Activated CD4-positive, alpha-beta T cell treated with anti-CD3 and anti-CD28 coated beads for 1 hour (primary cell): ENCODE results near the gene ARMH1.
"Not testable (repeated sequence)": the region's sequence is repeated elsewhere in the genome, so short reads cannot be mapped to it uniquely, and the experiment has no call there.

ENCODE experiments used
- DNase-seq: peaks from one replicate; pipeline ENCODE4 v3.0.0-alpha.2; 2020

The ARMH1 gene

DNA sequence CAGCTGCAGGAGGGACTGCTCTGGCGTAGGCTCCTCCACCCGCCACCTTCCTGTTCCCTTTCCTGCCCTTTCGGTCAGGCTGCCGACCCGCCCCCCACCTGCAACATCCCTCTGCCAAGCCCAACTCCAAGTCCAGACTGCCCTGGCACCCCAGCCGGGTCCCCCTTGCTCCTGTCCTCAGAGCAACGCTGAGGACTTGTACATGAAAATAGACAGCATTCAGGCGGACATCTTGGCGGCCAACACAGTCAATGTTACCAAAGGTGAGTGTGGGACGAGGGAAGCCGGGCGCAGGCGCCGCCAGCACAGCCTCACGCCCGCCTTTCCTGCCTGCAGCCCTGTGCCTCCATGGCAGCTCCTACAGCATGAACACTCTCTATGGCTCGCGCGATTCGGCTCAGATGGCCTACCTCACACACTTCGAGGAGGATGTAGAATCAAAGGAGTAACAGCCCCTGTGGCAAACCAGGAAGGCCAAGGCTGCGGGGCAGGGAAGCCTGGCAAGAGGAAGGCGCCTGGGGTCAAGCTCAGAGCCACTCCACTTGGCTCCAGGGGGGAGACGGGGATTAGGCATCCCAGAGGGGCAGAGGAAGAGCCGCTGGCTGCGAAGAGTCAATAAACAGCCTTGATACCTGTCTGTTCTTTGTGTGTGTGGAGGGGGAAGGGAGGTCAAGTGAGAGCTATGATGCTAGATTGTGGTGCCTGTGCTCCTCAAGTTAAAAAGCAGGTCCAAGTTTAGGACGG lies 50.6 kb downstream of the ARMH1 start:
- no peak for DNase-seq

DNA sequence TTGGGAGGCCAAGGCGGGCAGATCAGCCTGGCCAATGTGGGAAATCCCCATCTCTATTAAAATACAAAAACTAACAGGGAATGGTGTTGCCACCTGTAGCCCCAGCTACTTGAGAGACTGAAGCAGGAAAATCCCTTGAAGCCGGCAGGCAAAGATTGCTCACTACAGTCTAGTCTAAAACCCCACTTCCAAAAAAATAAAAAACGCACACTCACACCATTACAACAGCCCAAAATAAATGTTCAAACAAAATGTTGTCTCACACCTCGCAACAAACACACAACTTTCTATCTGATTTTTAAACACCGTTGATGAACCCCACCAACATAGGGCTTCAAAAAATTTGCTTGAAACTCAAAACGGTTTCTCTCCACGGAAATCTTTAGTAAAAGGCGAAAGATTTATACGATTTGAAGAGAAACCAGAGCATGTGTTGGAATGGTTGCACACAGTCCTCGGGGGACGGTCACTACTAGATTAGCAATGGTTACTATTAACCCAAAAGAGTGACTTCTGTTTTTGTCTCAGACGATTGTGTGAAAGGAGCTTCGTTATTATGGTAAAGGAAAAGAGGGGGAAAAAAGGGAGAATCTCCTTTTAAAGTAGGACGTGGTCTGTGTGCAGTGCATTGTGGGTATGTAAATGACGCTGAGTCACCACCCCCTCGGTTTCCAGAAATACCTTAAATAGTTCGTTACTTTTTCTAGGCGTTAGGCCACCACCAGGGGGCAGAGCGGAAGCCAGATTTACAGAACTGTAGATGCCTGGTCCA lies 56.4 kb downstream of the ARMH1 start, which contains the start of gene RNU5D-1:
TSS of gene RNU5D-1 (minus strand) at position 430 of the 772 bp plus-strand sequence.
- peak; percentile 87 for DNase-seq

DNA sequence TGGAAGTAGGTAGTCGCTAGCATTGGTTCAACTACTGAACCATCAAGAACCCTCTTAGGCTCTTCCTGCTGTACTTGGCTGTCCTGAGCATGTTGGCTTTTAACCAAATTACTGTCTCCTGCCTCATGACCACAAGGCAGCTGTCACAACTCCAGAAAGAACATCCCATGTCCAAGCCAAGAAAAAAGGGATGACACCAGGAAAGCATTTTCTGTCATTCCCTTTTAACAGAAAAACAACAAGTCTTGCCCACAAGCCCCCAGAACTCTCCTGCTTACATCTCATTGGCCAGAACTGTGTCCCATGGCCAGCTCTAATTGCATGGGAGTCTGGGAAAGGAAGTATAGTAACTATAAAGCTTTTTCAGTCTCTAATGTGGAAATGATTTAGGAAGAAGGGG lies 58.9 kb downstream of the ARMH1 start:
- DNase-seq, result no peak

DNA sequence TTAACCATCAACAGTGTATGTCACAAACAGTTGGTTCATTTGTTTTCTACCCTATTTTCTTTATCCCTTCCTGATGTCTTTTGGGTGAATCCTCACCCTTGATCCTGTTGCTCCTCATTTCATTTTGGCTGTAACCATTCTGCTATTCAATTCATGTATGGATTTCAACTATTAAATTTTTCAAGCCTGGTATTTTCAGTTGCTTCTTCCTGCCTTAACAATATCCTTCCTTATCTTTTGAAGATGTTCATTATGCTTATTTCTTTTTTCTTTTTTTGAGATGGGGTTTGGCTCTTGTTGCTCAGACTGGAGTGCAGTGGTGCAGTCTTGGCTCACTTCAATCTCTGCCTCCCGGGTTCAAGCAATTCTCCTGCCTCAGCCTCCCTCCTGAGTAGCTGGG lies 59.3 kb downstream of the ARMH1 start:
- no peak for DNase-seq

DNA sequence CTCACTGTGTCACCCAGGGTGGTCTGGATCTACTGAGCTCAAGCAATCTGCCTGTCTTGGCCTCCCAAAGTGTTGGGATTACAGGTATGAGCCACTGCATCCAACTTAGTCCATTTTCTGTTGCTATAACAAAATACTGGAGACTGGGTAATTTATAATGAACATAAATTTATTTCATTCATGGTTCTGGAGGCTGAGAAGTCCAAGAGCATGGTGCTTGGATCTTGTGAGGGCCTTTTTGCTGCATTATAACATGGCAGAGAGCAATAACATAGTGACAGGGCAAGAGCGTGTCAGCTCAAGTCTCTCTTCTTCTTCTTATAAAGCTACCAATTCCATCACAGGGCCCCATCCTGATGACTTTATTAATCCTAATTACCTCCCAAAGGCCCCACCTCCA lies 61.5 kb downstream of the ARMH1 start:
- DNase-seq, result no peak

DNA sequence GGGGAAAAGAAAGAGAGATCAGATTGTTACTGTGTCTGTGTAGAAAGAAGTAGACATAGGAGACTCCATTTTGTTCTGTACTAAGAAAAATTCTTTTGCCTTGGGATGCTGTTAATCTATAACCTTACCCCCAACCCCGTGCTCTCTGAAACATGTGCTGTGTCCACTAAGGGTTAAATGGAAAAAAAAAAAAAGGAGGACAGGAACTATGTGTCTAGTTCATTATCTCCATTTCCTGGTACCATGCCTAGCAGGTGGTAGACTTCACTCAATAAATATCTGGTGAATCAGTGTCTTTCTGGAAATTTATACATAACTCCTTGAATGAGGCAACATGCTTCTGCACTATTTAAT lies 64.4 kb downstream of the ARMH1 start:
- DNase-seq, result not testable (repeated sequence)

DNA sequence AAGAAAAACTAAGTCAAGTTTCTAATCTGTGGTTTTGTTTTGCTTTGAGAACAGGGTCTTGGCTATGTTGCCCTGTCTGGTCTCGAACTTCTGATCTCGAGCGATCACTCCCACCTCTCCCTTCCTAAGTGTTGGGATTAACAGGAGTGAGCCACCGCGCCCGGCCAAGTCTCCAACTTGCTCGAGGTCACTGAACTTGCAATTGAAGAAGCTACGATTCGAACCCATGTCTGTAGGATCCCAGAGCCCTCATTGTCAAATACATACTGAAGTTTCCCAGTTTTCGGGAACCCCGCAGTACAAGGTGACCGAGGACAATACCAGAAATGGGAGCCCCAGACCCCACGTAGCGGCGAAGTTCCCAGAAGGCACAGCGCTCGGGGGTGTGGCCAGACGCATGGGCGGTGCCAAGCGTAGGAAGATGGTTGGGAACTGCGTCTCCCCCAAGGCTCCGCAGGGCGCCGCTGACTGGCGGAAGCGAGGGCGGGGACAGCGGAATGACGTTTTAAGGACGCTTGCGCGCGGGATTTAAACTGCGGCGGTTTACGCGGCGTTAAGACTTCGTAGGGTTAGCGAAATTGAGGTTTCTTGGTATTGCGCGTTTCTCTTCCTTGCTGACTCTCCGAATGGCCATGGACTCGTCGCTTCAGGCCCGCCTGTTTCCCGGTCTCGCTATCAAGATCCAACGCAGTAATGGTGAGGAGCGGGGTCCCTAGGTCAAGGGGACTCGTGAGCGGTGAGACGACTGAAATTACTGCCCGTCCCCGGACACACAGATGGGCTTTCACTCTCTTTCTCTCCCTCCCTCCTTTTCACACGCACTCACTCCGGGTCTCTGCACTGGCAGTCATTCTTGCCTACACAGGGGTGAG lies 65.0 kb downstream of the ARMH1 start, which contains the start of gene KIF2C:
TSS of gene KIF2C (plus strand) at position 531 of the 872 bp plus-strand sequence. CDS start at position 627, 96 bp downstream.
- DNase-seq, result peak; percentile 92

DNA sequence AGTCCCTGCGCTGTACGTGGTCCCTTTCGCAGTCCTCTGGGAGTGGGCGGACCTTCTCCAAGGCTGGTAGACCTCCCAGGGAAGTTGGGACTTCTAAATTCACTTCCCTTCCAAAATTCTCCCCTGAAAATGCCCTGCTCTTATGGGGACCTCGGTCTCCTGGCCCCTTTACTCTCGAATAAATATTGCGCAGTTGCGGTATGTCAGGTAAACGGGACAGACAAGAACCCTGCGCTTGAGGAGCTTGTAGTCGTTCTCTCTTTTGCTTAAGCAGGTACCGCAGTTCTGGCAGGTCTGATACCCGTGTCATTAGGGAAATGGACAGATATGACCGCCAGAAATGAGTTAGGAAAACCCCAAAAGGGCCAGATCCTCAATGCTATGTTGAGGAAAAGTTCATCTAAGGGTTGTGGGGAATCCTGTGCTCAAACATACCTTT lies 65.7 kb downstream of the ARMH1 start:
- no peak for DNase-seq

DNA sequence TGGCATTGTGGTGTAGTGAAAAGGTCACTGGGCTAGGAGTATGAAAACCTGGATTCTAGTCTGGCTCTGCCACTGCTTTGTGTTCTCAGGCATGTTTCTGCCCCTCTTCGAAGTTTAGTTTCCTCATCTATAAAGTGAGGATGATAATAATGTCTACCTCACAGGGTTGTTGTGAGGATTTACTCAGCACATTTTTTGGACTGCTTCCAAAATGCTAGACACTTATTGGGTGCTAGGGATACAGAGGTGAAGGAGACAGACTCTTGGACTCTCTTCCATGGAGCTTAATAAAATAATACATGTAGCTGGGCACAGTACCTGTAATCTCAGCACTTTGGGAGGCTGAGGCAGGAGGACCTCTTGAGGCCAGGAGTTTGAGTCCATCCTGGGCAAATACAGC lies 68.7 kb downstream of the ARMH1 start:
- no peak for DNase-seq

DNA sequence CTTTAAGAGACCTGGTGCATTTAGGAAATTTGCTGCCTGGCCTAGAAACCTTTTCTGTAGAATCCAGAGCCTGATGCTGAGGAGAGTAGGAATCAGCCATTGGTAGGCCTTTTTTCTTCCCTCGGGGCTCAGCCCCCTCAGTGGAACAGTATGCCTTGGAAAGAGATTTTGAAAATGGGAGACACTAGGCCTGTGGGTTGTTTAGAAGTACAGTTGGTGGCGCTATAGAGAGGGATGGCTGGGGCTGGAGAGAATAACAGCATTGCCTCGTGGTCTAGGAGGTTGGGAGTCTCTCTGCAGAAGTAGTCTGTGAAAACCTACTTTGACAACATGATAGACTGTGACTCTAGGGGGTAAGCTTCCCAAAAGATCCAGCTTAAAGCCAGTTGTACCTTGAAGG lies 73.4 kb downstream of the ARMH1 start:
- DNase-seq, result no peak

DNA sequence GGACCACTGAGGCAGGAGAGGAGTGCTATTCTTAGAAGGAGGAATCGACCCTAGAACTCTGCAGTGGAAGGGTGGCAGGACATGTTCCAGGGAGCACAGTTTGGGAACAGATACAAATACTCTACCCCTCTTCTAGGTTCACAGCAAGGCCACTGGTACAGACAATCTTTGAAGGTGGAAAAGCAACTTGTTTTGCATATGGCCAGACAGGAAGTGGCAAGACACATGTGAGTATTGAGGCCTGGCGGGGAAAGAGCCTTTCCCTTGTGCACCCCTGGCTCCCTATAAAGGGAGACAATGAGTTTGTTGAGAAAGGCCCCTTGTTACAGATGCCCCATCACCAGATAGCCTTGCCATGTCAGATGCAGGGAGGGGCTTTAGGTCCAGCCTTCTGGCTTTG lies 82.9 kb downstream of the ARMH1 start:
- no peak for DNase-seq

DNA sequence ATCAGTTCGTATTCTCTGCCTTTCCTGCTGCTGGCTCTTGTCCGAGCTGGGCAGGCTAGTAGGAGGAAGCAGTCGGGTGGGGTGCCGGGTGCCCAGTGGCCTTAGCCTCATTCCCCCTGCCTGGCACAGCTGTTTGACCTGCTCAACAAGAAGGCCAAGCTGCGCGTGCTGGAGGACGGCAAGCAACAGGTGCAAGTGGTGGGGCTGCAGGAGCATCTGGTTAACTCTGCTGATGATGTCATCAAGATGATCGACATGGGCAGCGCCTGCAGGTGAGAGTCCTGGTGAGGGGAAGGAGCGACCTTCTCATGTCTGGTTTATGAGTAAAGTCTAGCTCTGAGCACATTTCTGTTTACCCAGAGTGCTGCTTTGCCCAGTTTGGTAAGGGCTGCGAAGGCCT lies 84.6 kb downstream of the ARMH1 start:
- no peak for DNase-seq

DNA sequence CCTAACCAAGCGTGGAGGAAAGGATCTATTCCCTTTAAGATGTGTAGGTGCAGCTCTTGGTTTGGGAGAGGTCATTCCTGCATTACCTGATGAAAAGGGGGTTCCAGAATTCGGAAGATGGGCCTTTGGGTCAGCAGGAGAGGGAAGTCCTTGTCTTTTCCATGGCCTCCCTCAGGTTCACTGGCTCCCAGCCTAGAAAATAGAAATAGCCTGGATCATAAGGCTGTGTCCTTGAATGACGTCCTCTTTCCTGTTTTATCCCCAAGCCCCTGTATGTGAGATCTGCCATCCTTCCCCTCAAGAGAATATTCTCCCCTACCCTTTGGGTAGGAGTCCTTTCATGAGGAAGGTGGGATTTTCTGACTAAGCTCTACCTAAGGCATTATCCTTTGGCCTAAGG lies 86.4 kb downstream of the ARMH1 start:
- no peak for DNase-seq

DNA sequence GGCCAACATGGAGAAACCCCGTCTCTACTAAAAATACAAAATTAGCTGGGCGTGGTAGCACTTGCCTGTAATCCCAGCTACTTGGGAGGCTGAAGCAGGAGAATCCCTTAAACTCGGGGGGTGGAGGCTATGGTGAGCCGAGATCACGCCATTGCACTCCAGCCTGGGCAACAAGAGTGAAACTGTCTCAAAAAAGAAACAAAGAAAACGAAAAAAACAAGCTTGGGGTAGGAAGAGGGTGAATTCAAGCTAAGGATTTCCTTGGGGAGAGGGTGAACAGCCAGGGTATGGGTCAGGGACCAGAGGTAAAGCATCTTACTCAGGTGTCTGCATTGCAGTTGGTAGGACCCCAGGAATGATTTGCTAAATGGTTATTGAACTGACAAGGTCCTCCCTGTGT lies 91.9 kb downstream of the ARMH1 start:
- not testable (repeated sequence) for DNase-seq
